GM18520 (cell line): Measurements from ENCODE around the gene CYP4F12.

Source experiments
- ATAC-seq: cut with Tn5 transposase; IDR thresholded peaks from one replicate; pipeline ENCODE4 v1.9.1; 2021; ENCODE audit not compliant: unreplicated experiment

CYP4F12 gene, protein sequence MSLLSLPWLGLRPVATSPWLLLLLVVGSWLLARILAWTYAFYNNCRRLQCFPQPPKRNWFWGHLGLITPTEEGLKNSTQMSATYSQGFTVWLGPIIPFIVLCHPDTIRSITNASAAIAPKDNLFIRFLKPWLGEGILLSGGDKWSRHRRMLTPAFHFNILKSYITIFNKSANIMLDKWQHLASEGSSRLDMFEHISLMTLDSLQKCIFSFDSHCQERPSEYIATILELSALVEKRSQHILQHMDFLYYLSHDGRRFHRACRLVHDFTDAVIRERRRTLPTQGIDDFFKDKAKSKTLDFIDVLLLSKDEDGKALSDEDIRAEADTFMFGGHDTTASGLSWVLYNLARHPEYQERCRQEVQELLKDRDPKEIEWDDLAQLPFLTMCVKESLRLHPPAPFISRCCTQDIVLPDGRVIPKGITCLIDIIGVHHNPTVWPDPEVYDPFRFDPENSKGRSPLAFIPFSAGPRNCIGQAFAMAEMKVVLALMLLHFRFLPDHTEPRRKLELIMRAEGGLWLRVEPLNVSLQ

DNA sequence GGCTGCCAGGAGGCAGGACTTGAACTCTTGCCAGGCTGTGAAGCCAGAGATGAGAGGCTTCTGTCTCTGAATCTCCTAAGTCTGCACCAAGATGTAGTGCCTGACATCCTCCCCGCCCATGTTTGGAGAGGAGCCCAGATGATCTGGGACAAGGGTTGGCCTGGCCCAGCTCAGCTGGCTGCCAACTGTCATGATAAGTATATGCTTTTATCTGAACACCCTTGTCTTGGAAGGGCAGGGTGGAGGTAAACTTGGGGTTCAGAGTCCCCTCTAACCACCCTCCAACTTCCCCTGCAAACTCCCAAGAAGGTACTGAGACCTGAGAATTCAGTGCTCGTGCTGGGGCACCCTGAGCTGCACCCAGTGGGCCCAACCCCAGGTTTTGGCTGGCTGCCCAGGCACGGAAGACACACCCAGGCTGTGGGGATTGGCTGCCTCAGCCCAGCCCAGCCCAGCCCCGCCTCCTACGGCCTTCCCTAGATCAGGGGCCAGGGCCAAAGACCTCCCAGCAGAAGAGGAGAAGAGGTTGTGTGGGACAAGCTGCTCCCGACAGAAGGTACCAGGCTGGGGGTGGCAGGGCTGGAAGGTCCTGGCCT is at the start of gene CYP4F12:
TSS of gene CYP4F12 (plus strand) at position 508 of the 596 bp plus-strand sequence. CDS start 443 bp downstream, outside the sequence.
- no peak for ATAC-seq

DNA sequence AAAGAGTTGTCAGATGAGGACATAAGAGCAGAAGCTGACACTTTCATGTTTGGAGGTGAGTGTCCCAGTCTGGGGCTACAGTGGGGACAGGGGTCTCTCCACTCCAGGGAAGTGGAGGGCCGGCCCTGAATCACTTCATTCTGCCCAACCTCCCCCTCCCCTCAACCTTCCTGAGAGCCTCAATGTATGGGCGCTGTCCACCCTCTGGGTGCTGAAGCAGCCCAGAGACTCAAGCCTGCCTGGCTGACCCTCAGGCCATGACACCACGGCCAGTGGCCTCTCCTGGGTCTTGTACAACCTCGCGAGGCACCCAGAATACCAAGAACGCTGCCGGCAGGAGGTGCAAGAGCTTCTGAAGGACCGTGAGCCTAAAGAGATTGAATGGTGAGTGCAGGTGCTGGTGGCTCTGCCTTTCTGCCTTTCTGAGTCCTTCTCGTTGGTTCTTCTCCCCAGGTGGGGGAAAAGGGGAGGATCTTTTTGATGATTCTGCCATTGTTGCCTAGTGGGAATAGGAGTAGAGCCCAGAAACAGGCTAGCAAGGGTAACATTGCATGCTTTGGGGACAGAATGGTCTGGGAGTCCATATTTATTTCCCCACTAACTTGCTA is 49.1 kb upstream of the CYP4F12 start:
- no peak for ATAC-seq

DNA sequence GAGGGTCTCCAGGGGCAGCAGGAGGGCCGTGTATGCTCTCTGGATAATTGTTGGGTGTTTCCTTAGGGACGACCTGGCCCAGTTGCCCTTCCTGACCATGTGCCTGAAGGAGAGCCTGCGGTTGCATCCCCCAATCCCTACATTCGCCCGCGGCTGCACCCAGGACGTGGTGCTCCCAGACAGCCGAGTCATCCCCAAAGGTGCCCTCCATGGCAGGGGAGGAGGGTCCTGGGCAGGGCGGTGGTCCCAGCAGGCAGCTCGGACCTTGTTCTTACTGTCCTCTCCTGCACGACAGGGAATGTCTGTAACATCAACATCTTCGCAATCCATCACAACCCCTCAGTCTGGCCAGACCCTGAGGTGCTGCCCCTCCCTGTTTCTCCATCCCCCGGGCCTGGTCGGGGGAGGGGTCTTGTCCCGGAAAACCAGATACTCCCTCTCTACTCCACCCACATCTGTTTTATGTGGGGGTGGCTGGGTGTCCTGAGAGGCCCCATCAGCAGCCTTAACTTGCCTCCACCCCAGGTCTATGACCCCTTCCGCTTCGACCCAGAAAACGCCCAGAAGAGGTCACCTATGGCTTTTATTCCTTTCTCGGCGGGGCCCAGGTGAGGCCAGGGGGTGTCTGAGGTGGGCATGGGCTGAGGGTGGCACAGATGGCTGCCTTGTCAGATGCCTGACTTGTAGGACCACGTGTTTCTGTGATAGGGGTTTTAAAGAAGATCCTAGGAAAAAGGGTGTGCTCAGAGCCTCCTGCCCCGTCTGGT is 44.5 kb upstream of the CYP4F12 start:
- ATAC-seq: no peak

DNA sequence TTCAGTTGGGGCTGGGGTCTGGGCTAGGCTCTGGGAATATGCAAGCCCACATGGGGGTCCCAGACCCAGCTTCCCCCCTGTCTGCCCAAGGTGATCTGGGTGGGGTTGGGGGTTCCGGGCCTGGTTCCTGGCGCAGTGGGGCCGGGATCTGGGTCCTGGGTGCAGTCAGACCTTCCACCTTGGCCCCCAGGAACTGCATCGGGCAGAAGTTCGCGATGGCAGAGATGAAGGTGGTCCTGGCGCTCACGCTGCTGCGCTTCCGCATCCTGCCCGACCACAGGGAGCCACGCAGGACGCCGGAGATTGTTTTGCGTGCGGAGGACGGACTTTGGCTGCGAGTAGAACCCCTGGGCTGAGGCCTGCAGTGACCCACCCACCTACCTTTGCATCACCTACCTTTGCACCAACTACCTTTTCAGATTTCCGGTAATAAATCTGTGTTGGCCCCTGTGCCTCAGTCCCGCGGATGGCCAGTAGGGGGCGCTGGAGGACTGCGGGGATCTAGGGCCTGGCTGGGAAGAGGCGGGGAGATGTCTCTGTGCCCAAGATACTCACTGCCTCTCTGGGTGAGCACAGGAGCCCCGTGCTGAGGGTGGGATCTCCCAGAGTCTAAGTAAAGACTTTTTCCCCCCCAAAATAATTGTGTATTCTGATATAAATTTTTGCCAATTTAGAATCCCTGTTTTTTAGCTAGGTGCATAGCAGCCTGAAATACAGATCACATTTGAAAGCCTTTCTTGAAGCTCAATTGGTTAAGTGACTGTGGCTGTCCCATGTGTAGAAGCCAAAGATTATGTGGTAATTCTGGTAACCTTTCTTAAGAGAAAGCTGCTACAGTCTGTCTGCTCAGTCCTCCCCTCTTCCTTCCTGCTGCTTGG is 43.6 kb upstream of the CYP4F12 start:
- no peak for ATAC-seq

DNA sequence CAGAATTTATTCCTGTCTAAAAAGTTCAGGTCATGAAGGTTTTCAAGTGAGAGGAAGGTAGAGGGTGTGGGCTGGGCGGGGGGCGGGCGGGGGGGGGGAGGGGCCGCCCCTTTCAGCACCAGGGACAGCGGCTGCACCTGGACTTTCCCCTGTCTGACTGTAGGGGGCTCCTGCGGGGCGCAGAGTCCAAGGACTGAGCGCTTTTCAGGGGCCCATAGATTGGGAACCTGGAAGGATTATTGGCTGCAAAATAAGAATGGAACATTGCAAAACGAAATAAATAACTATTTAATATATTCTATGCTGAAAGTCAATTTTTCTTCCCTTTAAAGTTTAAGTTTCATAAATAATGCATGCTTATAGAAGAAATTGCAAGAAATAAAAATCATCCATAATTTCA is 41.1 kb upstream of the CYP4F12 start:
- ATAC-seq: no peak

DNA sequence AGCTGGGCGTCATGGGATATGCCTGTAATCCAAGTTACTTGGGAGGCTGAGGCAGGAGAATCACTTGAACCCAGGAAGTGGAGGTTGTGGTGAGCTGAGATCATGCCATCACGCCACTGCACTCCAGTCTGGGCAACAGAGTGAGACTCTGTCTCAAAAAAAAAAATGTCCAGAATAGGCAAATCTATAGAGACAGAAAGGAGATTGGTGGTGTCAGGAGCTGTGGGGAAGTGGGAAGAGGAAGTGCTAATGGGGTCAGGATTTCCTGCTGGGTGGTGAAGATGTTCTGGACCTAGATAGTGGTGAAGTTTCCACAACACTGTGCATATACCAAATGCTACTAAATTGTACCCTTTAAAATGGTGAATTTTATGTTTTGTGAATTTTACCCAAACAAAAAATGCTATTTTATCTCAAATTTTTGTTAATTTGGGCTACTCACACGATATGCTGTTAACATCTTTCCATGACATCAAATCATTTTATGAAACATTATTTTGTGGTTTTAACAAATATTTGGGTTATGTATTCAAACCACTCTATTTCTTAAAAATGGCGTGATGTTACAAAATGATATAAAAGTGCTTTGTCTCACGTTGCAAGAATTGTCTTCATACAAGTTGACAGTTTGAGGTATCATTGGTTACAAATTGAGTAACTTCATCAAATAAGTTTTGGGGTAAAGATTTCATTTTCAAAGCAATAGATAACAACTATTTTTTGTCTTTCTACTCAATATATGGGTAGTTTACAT is 39.6 kb upstream of the CYP4F12 start:
- ATAC-seq: no peak

DNA sequence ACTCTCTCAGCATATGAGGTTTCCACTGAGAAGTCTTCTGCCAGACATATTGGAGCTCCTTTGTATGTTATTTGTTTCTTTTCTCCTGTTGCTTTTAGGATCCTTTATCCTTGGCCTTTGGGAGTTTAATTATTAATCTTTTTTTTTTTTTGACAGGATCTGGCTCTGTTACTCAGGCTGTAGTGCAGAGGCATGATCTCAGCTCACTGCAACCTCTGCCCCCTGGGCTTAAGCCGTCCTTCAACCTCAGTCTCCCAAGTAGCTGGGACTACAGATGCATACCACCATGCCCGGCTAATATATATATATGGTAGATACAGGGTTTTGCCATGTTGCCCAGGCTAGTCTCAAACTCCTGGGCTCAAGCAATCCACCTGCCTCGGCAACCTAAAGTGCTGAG is 38.8 kb upstream of the CYP4F12 start:
- ATAC-seq: no peak

DNA sequence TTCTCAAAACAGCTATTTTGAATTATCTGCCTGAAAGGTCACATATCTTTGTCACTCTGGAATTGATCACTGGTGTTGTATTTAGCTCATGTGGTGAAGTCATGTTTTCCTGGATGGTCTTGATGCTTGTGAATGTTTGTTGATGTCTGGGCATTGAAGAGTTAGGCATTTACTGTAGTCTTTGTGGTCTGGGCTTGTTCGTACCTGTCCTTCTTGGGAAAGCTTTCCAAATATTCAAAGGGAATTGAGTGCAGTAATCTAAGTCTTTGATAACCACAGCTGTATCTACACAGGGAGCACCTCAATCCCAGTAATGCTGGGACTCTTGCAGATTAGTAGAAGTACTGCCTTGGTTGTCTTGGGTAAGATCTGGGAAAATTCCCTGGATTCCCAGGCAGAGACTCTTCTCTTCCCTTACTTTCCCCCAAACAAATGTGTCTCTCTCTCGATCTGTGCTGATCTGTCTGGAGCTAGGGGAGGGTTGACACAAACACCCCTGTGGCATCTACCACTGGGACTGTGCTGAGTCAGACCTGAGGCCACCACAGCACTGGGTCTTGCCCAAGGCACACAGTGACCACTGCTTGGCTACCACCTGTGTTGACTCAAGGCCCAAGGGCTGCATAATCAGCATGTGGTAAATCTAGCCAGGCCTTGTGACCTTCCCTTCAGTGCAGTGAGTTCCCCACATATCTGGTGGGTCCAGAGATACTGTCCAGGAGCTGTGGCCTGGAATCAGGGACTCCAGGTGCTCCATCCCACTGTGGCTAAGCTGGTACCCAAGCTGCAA is 37.7 kb upstream of the CYP4F12 start:
- no peak for ATAC-seq

DNA sequence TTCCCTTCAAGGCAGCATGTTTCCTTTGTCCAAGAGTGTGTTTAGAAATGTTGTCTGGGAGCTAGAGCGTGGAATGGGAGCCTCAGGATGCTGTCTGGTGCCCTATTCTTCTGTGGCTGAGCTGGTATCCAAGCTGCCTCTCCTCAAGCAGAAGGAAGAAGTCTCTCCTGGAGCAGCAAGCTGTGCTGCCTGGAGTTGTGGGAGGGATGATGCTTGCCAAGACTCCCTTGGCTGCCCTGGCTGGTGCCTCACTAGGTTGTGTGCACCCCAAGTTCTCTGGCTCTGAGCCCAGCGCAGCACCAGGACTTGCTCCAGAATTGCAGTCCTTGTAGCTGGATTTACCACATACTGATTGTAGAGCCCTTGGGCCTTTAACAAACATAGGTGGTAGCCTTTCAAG is 36.9 kb upstream of the CYP4F12 start:
- ATAC-seq: no peak

DNA sequence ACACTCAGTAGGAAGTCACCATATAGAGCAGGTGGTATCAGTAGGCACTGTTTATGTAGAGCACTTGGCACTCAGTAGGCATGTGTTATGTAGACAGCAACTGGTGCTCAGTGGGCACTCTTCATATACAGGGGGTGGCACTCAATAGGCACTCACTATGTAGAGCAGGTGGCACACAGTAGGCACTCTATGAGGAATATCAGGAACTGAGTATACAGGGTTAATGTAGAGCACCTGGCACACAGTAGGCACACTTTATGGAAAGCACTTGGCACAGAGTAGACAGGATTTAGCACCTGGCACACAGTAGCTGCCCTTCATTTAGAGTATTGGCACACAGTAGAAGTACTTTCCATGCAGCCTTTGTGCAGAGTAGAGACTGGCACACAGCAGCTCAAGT is 33.3 kb upstream of the CYP4F12 start:
- no peak for ATAC-seq

DNA sequence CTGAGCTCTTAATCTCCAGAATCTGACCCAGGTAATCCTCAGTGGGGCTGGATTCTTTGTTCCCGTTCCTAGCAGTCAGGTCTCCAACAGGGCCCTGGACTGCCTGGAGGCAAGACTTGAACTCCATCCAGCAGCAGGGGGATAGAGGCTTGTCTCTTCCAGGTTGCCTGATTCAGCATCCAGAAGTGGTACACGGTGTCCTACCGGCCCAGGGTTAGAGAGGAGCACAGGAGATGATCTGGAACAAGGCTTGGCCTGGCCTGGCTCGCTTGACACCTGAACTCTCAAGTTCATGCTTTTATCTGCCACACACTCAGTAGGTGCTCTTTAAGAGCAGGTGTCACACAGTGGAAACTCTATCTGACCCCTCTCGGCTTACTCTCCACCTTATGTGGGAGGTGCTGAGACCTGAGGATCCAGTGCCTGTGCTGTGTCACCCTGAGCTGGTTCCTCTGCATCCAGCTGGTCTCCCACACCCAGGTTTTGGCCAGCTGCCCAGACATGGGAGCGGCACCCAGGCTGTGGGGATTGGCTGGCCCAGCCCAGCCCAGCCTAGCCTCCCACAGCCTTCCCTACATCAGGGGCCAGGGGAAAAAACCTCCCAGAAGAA is 32.5 kb upstream of the CYP4F12 start, which contains the start of gene CYP4F3:
TSS of gene CYP4F3 (plus strand) at position 604 of the 610 bp plus-strand sequence. CDS start 519 bp downstream, outside the sequence.
- no peak for ATAC-seq

DNA sequence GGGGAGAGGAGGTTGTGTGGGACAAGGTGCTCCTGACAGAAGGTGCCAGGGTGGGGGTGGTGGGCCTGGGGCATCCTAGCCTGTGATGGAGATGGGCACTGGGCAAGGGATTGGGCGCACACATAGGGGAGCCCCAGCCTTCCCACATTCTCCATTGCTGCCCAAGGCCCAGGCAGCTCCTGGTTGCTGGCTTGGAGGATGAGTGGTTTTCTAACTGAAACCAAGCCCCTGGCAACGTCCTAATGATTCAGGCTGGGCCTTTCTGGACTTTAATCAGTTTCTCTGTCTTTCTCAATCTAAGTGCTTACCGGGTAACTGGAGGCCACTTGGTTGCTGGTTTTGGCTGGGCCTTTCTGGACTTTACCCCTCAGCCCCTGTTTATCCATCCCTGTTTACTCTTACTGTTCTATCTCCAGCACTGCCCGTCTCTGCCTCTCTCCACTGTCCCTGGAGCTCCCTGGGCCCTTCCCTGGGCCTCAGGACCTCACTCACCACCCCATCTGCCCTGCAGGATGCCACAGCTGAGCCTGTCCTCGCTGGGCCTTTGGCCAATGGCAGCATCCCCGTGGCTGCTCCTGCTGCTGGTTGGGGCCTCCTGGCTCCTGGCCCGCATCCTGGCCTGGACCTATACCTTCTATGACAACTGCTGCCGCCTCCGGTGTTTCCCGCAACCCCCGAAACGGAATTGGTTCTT is 31.8 kb upstream of the CYP4F12 start:
- ATAC-seq: no peak

DNA sequence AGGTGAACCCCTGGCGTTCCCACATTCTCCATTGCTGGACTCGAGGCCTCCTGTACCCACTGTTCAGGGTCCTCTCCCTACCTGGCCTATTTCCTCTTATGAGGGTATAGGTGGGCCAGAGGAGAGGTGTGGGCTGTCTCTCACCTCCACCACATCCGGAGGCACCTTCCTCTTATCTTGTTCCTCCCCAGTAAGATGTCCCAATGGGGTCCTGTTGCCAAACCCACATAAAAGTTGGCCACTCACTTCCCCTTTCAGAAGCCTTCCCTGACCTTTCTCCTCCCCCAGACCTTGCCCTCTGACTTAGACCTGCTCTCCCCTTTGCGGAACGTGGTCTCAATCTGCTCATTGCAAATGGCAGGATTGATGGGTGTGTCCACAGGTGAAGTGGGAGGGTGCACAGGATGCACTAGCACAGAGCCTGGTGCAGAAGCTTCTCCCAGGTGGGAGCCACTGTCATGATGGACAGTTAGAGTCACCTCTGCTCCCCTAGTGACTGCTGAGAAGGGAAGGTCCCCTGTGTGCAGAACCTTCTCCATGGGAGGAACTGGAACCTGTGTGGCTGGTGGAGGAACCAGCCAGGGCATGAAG is 30.9 kb upstream of the CYP4F12 start:
- no peak for ATAC-seq

DNA sequence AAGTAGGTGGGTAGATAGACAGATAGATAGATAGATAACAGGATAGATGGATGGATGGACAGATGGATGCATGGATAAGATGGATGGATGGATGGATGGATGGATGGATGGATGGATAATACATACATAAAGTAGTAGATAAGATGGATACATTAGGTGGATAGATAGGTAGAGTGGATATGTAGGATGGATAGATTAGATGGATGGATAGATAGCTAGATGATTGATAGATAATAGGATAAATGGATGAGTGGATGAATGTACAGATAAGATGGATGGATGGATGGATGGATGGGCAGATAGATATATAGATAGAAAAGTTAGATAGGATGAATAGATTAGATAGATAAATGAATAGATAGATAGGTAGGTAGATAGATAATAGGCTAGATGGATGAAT is 30.1 kb upstream of the CYP4F12 start:
- no peak for ATAC-seq

DNA sequence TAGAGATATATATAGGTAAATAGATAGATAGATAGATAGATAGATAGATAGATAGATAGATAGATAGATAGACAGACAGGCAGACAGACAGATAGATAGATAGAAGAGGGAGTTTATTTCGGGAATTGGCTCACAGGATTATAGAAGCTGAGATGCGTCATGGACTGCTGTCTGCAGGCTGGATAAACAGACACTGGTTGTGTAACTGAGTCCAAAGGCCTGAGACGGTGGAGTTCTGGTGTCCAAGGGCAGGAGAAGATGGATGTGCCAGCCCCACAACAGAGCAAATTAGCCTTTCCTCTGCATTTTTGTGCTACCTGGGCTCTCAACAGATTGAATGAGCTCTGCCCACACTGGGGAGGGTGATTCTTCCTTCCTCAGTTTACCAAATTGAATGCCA is 29.5 kb upstream of the CYP4F12 start:
- no peak for ATAC-seq

DNA sequence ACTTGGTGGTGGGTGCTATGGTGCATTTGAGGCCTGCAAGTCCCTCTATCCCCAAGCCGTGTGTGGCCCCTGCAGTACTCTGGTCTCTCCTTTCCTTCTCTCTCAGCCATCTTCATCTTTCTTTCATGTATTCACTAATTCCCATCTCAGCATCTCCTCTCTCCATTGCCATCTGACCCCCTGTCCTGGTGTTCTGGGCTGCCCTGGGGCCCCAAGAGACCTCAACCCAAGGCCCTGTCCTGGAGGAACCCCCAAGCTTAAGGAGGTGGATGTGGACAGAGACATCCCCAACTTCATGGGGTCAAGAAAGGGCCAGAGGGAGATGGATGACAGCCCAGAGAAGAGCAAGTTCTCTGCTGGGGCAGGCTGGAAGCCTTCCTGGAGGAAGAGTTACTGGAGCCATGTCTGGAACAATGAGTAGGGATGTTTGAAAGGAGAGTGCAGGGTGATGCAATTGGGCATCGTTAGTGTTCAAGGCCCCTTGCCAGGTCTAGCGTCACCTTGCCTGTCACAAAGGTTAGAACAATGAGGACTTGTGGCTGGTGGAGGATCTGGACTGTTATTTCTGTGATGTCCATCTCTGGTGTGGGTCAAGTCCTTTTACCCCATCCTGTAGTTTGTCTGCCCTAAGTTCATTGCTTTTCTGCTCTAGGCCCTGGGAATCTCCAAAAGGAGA is 28.7 kb upstream of the CYP4F12 start:
- no peak for ATAC-seq

DNA sequence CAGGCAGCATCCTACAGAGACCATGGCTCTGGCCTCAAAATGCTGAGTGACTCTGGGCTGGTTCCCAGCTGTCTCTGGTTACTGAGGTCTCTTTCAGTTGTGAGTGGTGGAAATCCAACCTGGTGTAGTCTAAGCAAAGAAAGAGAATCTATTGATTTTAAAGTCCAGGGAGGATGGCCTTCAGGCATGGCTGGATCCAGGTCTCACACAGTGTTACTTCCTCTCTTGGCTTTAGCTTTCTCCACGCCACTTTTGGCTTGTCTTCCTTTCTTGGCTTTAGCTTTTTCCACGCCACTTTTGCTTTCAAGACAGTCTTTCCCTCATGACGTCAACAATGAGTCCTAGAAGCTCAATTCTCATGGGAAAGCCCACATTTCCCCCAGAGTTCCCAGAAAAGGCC is 28.1 kb upstream of the CYP4F12 start:
- ATAC-seq: no peak
